Measurements from ENCODE around the gene PDE8A. TPM values are rescaled to one million over a fixed set of nuclear protein-coding genes. Genes with fewer than 3 reads are reported as not detected.
A peak's percentile ranks its signal among the peaks of the same experiment; 100 is the strongest.

Gene PDE8A, protein sequence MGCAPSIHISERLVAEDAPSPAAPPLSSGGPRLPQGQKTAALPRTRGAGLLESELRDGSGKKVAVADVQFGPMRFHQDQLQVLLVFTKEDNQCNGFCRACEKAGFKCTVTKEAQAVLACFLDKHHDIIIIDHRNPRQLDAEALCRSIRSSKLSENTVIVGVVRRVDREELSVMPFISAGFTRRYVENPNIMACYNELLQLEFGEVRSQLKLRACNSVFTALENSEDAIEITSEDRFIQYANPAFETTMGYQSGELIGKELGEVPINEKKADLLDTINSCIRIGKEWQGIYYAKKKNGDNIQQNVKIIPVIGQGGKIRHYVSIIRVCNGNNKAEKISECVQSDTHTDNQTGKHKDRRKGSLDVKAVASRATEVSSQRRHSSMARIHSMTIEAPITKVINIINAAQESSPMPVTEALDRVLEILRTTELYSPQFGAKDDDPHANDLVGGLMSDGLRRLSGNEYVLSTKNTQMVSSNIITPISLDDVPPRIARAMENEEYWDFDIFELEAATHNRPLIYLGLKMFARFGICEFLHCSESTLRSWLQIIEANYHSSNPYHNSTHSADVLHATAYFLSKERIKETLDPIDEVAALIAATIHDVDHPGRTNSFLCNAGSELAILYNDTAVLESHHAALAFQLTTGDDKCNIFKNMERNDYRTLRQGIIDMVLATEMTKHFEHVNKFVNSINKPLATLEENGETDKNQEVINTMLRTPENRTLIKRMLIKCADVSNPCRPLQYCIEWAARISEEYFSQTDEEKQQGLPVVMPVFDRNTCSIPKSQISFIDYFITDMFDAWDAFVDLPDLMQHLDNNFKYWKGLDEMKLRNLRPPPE
- polyA plus RNA-seq (2011; rRNA removed) (35.8 and 48.4 TPM in 2 replicates), polyA minus RNA-seq (2011; rRNA and poly(A)+ RNA removed) (32.8 and 46.0 TPM in 2 replicates)

DNA sequence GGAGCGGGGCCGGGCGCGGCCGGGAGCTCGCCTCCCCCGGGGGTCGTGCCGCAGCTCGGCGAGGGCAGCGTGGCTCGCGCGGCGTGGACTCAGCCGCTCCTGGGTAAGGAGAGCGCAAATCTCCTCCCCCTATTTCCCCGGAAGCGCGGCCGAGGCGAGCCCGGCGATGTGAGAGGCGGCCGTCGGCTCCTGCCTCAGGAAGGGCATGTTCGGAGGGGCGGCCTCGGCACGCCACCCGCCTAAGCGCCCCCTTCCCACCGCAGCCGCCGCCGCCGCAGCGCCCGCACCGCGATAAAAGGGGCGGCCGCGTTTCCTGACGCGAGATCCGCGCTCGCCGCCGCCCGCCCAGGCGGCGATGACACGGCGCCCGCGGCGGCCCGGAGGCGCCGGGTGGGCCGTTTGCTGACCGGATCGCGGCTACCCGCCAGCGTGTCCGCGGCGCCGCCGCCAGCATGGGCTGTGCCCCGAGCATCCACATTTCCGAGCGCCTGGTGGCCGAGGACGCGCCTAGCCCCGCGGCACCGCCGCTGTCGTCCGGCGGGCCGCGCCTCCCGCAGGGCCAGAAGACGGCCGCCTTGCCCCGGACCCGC, at the start of gene PDE8A:
Gene PDE8A, plus strand, starts transcription at position 146 of the 590 bp plus-strand sequence. Its CDS starts 307 bp downstream, at position 453.
- ChIA-PET POLR2A (interaction anchor here (1.2 kb wide), 1 partner anchor 34 kb away, joined by 4 read pairs; no protein-coding TSS in a partner anchor), CTCF (interaction anchor here (0.6 to 1.5 kb wide), 2 partner anchors 62 to 163 kb away, joined by 3 to 6 read pairs; no protein-coding TSS in a partner anchor)
- TF ChIP-seq, protein P1, sequence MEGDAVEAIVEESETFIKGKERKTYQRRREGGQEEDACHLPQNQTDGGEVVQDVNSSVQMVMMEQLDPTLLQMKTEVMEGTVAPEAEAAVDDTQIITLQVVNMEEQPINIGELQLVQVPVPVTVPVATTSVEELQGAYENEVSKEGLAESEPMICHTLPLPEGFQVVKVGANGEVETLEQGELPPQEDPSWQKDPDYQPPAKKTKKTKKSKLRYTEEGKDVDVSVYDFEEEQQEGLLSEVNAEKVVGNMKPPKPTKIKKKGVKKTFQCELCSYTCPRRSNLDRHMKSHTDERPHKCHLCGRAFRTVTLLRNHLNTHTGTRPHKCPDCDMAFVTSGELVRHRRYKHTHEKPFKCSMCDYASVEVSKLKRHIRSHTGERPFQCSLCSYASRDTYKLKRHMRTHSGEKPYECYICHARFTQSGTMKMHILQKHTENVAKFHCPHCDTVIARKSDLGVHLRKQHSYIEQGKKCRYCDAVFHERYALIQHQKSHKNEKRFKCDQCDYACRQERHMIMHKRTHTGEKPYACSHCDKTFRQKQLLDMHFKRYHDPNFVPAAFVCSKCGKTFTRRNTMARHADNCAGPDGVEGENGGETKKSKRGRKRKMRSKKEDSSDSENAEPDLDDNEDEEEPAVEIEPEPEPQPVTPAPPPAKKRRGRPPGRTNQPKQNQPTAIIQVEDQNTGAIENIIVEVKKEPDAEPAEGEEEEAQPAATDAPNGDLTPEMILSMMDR (IDR thresholded peaks at IDR 0.05; ENCODE audit: low read depth, low read length): no peak
- no peak for DNase-seq (ENCODE audit: low read depth, low spot score)
- H3K27ac ChIP-seq (ENCODE audit: low read depth, low read length): peak within 1 kb of the TSS; percentile 96
- H3K9me3 ChIP-seq (ENCODE audit: control insufficient read depth, insufficient read depth, low read length): no peaks in the 10 kb centered on the region; the same call in 1 of the 2 replicates
- peak within 1 kb of the TSS; percentile 90 for H3K4me3 ChIP-seq (ENCODE audit: low read depth, low read length)
- H3K27me3 ChIP-seq (ENCODE audit: control insufficient read depth, insufficient read depth, low read length): no peaks in the 10 kb centered on the region

DNA sequence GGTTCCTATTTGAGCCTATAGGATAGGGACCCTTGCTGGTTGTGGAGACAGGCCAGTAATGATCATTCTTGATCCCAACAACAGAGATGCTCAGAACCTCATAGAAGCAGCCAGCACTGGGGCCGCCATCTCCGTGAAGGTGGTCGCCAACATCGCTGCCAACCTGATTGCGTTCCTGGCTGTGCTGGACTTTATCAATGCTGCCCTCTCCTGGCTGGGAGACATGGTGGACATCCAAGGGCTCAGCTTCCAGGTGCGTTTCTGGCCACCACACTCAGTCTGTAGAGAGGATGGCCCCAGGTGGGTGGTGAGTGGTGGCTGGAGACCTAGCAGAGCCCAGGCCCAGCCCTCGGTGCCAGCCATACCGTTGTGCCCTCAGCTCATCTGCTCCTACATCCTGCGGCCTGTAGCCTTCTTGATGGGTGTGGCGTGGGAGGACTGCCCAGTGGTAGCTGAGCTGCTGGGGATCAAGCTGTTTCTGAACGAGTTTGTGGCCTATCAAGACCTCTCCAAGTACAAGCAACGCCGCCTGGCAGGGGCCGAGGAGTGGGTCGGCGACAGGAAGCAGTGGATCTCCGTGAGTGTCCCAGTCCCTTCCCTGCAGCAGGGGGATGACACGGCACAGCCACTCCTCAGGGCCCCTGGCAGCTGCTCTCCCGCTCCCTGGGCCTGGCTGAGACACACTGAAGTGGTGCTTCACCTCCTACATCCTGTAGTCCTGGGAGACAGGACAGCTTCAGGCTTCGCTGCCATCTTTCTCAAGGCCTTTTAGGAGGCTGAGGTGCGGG, 46.5 kb upstream of the PDE8A start:
- H3K9me3 ChIP-seq (ENCODE audit: control insufficient read depth, insufficient read depth, low read length): no peaks in the 10 kb centered on the region; the same call in 1 of the 2 replicates
- POLR2A ChIA-PET: no interaction called here
- H3K4me3 ChIP-seq (ENCODE audit: low read depth, low read length): no peak overlapping the region
- H3K27ac ChIP-seq (ENCODE audit: low read depth, low read length): no peak overlapping the region
- DNase-seq (ENCODE audit: low read depth, low spot score): no peak
- no peaks in the 10 kb centered on the region for H3K27me3 ChIP-seq (ENCODE audit: control insufficient read depth, insufficient read depth, low read length)
- TF ChIP-seq, protein P1 (IDR thresholded peaks at IDR 0.05; ENCODE audit: low read depth, low read length): no peak
- CTCF ChIA-PET: no interaction called here

DNA sequence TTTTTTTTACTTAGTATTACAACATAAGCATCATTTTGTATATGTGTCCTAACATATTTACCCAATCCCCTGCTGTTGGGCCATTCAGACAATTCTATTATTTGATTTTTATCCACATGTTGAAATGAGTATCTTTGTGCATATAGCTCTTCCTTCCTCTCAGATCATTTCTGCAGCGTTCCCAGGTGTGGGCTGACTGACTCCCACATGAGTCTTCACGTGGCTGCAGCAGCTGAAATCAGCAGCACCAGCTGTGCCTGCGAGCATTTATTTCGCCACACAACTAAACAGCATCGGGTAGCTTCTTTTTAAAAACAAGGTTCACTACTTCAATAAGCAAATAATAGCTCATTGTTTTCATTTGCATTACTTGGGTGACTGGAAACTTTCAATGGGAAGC, 44.5 kb upstream of the PDE8A start:
- POLR2A ChIA-PET: interaction anchor here (0.5 to 0.7 kb wide), 2 partner anchors 22 to 221 kb away, joined by 3 to 4 read pairs; no protein-coding TSS in a partner anchor
- TF ChIP-seq, protein P1 (IDR thresholded peaks at IDR 0.05; ENCODE audit: low read depth, low read length): no peak
- peaks cover 7% of the 10 kb centered on the region for H3K9me3 ChIP-seq (ENCODE audit: control insufficient read depth, insufficient read depth, low read length)
- DNase-seq (ENCODE audit: low read depth, low spot score): no peak
- H3K4me3 ChIP-seq (ENCODE audit: low read depth, low read length): no peak overlapping the region
- CTCF ChIA-PET: interaction anchor here (0.6 to 1.8 kb wide), 4 partner anchors 9 to 289 kb away, joined by 3 to 14 read pairs (median 4); no protein-coding TSS in a partner anchor
- no peaks in the 10 kb centered on the region for H3K27me3 ChIP-seq (ENCODE audit: control insufficient read depth, insufficient read depth, low read length)
- no peak overlapping the region for H3K27ac ChIP-seq (ENCODE audit: low read depth, low read length)

DNA sequence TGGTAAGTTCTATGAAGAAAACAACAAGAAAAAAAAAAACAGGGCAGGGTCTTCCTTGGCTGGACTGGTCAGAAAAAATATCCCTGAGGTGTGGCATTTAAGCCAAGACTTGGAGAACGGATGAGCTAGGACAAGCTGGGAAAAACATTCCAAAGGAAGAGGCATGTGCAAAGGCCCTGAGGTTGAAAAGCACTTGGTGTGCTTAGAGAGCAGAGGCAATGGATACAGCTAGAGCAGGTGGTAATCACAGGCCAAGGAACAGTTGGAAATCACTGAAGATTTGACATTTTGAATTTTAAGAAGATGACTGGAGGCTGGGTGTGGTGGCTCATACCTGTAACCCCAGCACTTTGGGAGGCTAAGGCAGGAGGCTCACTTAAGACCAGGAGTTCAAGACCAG, 42.9 kb upstream of the PDE8A start:
- H3K27ac ChIP-seq (ENCODE audit: low read depth, low read length): no peak overlapping the region
- peaks cover 7% of the 10 kb centered on the region for H3K9me3 ChIP-seq (ENCODE audit: control insufficient read depth, insufficient read depth, low read length)
- no peak overlapping the region for H3K4me3 ChIP-seq (ENCODE audit: low read depth, low read length)
- ChIA-PET POLR2A (no interaction called here), CTCF (interaction anchor here (0.7 kb wide), 1 partner anchor 368 kb away, joined by 3 read pairs; no protein-coding TSS in a partner anchor)
- TF ChIP-seq, protein P1 (IDR thresholded peaks at IDR 0.05; ENCODE audit: low read depth, low read length): no peak
- no peak for DNase-seq (ENCODE audit: low read depth, low spot score)
- H3K27me3 ChIP-seq (ENCODE audit: control insufficient read depth, insufficient read depth, low read length): no peaks in the 10 kb centered on the region
